ENCODE measurements around the gene RICTOR. TPM values are rescaled to one million over a fixed set of nuclear protein-coding genes. Genes with fewer than 3 reads are reported as not detected.

The RICTOR gene
- polyA plus RNA-seq, 3 donors, result 3.5 to 12.8 (median 7.0) TPM

DNA sequence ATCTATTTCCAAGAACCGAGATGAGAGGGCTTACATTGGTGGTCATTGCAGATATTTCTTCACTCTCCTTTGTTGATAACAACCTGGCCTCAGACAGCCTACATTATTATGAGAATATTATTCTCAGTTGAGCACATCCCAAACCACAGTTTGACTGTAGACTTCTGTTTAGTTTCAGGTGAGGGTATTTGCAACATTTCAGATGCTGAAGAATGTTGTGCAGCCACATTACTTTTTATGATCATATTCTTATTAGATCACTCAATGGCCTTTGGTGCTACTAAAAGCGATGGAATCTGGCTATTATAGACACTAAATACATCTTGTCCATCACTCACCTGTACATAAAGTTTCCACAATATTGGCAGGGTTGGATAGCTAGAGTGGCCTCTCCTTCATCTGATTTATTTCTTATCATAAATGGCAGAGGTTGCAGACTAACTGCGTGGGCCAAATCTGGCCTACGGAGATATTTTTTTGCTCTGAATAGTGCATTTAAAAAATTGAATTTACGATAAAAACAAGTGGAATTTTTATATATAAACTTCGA lies 26.2 kb upstream of the RICTOR start:
- Mint-ChIP-seq H3K27me3 (ENCODE audit: low read depth in 3 of 3) (peaks cover 0 to 1% (median 0%) of the 10 kb centered on the region in 3 donors), H3K4me3 (no peak overlapping the region), H3K27ac (no peak overlapping the region), H3K9me3 (peaks cover 0 to 1% (median 0%) of the 10 kb centered on the region in 7 donors), H3K4me1 (peaks cover 2% of the 10 kb centered on the region), H3K36me3 (peaks cover 30 to 38% of the 10 kb centered on the region in 2 donors)
- Histone ChIP-seq H3K36me3 (replicated peaks in 1 of 2; ENCODE audit: control insufficient read depth in 1 of 2, insufficient read depth in 2 of 2, low read length in 2 of 2) (peaks cover 30 to 31% of the 10 kb centered on the region in 2 donors), H4K20me1 (ENCODE audit: insufficient read depth, low read length) (peaks cover 51% of the 10 kb centered on the region), H3K27ac (ENCODE audit: low read depth in 1 of 2, low read length in 2 of 2) (no peak overlapping the region), H3K9me3 (replicated peaks in 1 of 2; ENCODE audit: control insufficient read depth in 1 of 2, insufficient read depth in 1 of 2, low read length in 2 of 2) (no peaks in the 10 kb centered on the region), H2AFZ (ENCODE audit: insufficient read depth, low read depth, low read length, poor library complexity, severe bottlenecking) (no peak overlapping the region), H3K4me1 (ENCODE audit: control insufficient read depth in 1 of 2, insufficient read depth in 2 of 2, low read length in 2 of 2) (no peaks in the 10 kb centered on the region), H3K4me2 (replicated peaks; ENCODE audit: extremely low read depth, low read length, poor library complexity, severe bottlenecking) (no peak overlapping the region), H3K9ac (ENCODE audit: insufficient read depth, low read length, poor library complexity, severe bottlenecking) (no peak overlapping the region), H3K27me3 (ENCODE audit: control insufficient read depth in 2 of 2, insufficient read depth in 2 of 2, low read length in 2 of 2) (no peaks in the 10 kb centered on the region), H3K4me3 (replicated peaks in 1 of 3; ENCODE audit: low read depth in 2 of 3, low read length in 3 of 3) (no peak overlapping the region), H3K79me2 (ENCODE audit: insufficient read depth, low read length) (no peaks in the 10 kb centered on the region)
- WGBS (ENCODE audit: insufficient coverage), result 100% methylated on average over 2 of the region's 6 CpGs
- intact Hi-C loops (cut with micrococcal nuclease), result no loop called here
- TF ChIP-seq, protein P1, sequence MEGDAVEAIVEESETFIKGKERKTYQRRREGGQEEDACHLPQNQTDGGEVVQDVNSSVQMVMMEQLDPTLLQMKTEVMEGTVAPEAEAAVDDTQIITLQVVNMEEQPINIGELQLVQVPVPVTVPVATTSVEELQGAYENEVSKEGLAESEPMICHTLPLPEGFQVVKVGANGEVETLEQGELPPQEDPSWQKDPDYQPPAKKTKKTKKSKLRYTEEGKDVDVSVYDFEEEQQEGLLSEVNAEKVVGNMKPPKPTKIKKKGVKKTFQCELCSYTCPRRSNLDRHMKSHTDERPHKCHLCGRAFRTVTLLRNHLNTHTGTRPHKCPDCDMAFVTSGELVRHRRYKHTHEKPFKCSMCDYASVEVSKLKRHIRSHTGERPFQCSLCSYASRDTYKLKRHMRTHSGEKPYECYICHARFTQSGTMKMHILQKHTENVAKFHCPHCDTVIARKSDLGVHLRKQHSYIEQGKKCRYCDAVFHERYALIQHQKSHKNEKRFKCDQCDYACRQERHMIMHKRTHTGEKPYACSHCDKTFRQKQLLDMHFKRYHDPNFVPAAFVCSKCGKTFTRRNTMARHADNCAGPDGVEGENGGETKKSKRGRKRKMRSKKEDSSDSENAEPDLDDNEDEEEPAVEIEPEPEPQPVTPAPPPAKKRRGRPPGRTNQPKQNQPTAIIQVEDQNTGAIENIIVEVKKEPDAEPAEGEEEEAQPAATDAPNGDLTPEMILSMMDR (IDR thresholded peaks at IDR 0.05), result no peak
- no peak for DNase-seq

GRCh38 chr5:39099831-39100230 lies 25.6 kb upstream of the RICTOR start:
- H3K36me3 ChIP-seq (replicated peaks in 1 of 2; ENCODE audit: control insufficient read depth in 1 of 2, insufficient read depth in 2 of 2, low read length in 2 of 2), result peaks cover 24 to 26% of the 10 kb centered on the region in 2 donors
- no peak overlapping the region for H3K4me2 ChIP-seq (replicated peaks; ENCODE audit: extremely low read depth, low read length, poor library complexity, severe bottlenecking)
- no peaks in the 10 kb centered on the region for H3K27me3 ChIP-seq (ENCODE audit: control insufficient read depth in 2 of 2, insufficient read depth in 2 of 2, low read length in 2 of 2)
- H3K9me3 ChIP-seq (replicated peaks in 1 of 2; ENCODE audit: control insufficient read depth in 1 of 2, insufficient read depth in 1 of 2, low read length in 2 of 2), result no peaks in the 10 kb centered on the region
- Mint-ChIP-seq H3K27ac (no peak overlapping the region), H3K27me3 (ENCODE audit: low read depth in 3 of 3) (peaks cover 0 to 1% (median 0%) of the 10 kb centered on the region in 3 donors), H3K36me3 (peaks cover 25 to 33% of the 10 kb centered on the region in 2 donors), H3K4me1 (peaks cover 2% of the 10 kb centered on the region), H3K9me3 (peaks cover 0 to 1% (median 0%) of the 10 kb centered on the region in 7 donors), H3K4me3 (no peak overlapping the region)
- no peak overlapping the region for H2AFZ ChIP-seq (ENCODE audit: insufficient read depth, low read depth, low read length, poor library complexity, severe bottlenecking)
- H4K20me1 ChIP-seq (ENCODE audit: insufficient read depth, low read length), result peaks cover 46% of the 10 kb centered on the region
- no peak overlapping the region for H3K4me3 ChIP-seq (replicated peaks in 1 of 3; ENCODE audit: low read depth in 2 of 3, low read length in 3 of 3)
- intact Hi-C loops (cut with micrococcal nuclease), result no loop called here
- H3K4me1 ChIP-seq (ENCODE audit: control insufficient read depth in 1 of 2, insufficient read depth in 2 of 2, low read length in 2 of 2), result no peaks in the 10 kb centered on the region
- no peak for DNase-seq
- no peak overlapping the region for H3K9ac ChIP-seq (ENCODE audit: insufficient read depth, low read length, poor library complexity, severe bottlenecking)
- no peaks in the 10 kb centered on the region for H3K79me2 ChIP-seq (ENCODE audit: insufficient read depth, low read length)
- TF ChIP-seq, protein P1 (IDR thresholded peaks at IDR 0.05), result no peak
- no peak overlapping the region for H3K27ac ChIP-seq (ENCODE audit: low read depth in 1 of 2, low read length in 2 of 2)

Data from CD14-positive monocyte (primary cell).